Inflammatory macrophage treated with lipopolysaccharide for 4 hours (primary cell): ENCODE measurements around the gene MAN1A1.

ENCODE experiments used
- DNase-seq: peaks from one replicate; pipeline ENCODE4 v3.0.0-alpha.2; 2020

The MAN1A1 gene

GRCh38 chr6:119267126-119267905, 82.2 kb downstream of the MAN1A1 start:
- no peak for DNase-seq

- DNase-seq = no peak
Measured at GRCh38 chr6:119264854-119265397, 84.6 kb downstream of the MAN1A1 start.

DNA sequence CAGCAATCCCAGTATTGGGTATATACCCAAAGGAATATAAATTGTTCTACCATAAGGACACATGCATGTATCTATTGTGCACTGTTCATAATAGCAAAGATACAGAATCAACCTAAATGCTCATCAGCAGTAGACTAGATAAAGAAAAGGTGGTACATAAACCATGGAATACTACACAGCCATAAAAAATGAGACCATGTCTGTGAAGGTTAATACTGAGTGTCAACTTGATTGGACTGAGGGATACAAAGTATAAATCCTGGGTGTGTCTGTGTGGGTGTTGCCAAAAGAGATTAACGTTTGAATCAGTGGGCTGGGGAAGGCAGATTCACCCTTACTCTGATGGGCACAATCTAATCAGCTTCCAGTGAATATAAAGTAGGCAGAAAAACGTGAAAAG, 86.9 kb downstream of the MAN1A1 start:
- no peak for DNase-seq

DNA sequence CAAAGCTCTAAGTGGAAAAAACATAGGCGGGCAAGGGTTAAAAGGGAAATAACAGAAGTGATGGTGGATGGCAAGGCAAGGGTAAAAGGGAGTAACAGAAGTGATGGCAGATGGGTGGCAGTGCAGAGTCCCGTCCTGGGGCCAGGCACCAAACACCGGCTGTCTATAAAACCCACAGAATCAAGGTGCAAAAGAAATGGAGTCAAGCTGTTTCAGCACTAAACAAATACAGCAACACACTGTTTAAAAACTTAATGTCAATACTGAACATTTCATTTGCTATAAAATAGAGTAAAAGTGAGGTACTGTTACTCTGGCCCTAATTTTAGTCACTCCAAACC, 87.6 kb downstream of the MAN1A1 start:
- no peak for DNase-seq

DNA sequence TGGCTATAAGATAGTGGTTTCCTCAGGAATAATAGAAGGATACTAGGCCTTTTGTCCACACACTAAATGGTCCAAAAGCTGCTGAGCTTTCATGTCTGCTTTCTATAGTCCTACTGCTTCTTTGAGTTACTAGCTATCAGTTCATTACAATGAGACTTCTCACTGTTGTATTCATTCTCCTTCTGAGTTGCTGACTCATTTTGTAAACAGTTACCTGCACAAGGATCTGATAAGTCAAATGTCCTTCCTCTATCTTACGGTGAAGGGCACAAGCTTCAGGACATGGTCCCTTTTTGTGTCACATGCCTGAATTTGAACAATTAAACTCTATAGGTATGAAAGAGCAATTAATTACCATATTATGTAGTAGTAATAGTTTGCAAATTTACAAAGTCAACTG, 90.5 kb downstream of the MAN1A1 start:
- DNase-seq = no peak

DNA sequence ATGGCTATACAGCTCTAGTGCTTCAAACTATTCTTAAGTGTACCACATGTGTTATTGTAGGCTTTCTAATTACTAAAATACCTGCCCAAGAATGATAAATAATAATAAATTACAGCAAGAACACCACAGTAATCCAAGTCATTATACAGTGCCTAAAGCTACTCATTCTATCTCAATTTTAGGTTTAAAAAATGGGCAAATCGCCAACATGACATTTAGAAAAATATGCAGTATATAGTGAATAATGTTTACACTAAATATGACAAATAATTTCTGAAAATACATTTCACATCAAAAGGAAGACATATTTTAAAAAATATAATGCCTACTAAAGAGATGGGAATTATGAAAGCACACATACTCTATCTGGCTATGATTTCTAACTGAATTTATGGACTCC, 91.8 kb downstream of the MAN1A1 start:
- DNase-seq = no peak

DNA sequence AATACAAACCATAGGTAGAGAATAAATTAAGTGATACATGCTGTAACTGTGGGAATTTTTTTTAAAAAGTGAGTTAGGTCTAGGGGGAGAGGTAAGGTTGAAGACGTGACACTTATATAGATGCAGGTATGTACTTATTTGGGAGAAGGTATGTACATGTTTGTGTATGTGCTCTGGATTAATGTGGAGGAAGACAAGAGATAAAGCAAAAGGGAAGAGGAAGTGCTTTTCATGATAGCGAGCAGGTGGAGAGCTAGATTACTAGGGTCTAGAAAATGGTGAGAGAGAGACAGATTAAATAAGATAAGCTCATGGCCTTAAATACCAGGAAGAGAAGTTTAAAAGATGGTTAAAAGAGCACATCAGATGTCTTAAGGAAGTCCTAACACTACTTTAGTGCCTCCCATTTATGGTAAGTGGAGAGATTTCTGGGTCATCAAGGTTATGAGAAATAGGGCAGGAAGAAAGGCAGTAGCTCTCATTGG, 92.5 kb downstream of the MAN1A1 start:
- DNase-seq = no peak

- no peak for DNase-seq
Measured at GRCh38 chr6:119256392-119256791, 93.2 kb downstream of the MAN1A1 start.

GRCh38 chr6:119255492-119255891, 94.1 kb downstream of the MAN1A1 start:
- no peak for DNase-seq

- no peak for DNase-seq
Measured at GRCh38 chr6:119250036-119250435, 99.5 kb downstream of the MAN1A1 start.

- no peak for DNase-seq
Measured at GRCh38 chr6:119249319-119249718, 100.2 kb downstream of the MAN1A1 start.

GRCh38 chr6:119247504-119247903, 102.1 kb downstream of the MAN1A1 start:
- DNase-seq = no peak

GRCh38 chr6:119243657-119244056, 105.9 kb downstream of the MAN1A1 start:
- DNase-seq = no peak

DNA sequence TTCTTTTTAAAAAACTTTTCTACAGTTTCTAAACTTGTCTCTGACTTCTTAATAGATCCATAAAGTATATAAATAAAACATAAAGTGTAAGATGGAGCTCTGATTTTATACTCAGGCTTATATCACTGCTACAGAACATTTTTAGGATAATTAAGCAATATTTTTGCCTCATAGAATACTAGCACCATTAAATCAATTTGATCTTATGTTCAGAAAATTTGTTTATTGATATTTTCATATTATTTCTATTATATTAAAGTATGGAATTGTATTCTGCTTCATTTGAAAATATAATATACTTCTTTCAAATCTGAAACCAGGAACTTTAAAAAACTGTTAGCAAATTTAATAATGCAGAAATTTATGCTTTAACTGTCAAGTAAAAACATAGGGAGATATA, 106.5 kb downstream of the MAN1A1 start:
- DNase-seq = no peak

DNA sequence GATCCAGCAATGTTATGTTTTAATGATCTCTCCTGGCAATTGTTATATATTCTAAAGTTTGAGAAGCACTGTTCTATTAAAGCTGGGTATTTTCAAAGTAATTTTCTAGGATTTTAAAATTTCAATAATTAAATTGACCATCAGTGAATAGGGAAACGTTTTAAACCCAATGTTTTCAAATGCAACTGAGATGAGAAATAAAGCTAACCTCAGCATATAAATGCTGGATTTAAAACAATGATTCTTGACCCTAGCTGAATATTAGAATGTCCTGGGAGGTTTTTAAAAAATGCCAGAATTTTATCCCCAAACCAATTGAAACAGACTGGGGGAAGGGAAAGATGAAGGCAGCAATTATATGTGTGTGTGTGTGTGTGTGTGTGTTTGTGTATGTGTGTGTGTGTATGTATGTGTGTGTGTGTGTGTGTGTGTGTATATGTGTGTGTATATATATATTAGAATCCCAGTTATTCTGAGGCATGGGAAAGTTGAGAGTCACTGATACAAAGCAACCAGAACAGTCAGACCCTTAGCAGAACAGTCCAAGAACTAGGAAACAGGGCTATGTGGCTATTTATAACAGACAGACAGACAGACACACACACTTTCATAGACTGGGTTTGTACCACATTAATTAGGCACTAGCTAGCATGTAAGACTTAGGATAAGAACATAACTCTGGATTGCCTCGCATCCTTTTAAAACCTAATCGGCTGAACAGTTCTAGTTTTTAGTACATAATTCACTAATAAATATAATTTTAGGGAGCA, 107.8 kb downstream of the MAN1A1 start:
- DNase-seq = no peak

DNA sequence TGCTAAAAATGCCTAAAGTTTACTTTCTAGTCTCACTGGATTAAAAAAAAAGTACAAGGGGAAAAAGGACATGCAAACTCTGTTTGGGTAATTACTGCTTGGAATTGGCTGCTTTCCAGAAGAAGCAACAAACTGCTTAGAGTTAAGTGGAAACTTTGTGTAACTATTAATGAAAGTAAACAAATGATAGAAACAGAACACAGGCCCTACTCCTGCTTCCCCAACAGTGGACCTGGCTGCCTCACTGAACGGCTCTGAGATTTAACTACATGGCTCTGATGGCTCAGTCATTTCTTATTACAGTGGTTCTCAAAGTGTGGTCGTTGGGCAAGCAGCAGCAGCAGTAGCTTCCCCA, 108.5 kb downstream of the MAN1A1 start:
- DNase-seq = no peak

DNA sequence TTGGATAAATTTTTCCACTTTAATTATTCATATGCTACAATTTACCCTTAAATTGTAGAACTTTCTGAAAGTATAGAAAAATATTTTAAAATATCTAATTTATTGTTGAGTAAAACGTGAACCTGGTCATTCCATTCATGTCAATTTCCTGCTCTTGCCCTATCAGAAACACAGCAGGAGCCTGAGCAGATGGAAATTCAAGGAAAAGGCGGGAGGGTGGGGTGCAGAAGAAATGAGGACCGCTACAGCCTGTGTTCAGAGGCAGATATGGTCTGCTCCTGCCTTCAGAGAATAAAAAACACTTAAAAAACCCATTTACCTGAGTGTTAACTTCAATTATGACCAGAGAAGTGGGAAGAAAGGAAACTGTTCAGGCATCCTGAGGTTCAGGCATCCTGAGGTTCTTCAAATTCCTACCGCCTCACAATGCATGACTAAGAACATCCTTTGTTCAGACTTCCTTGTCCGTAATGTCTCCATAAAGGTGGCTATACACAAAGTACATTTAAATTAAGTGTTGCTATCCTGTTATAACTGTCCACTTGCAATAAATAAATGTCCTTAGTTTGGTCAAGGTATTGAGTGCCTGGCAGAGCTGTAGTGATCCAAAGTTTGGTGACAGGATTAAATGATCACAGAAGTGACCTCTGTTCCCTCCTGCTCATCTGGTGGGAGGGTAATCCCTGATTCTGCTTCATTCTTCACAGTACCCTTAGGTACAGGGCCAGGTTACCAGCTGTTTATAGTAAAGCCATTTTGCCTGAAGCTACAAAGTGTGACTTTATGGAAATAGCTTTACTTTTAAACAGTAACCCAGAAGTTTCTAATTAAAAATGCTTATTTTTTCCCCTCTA, 109.1 kb downstream of the MAN1A1 start:
- no peak for DNase-seq

- DNase-seq = no peak
Measured at GRCh38 chr6:119237177-119237715, 112.3 kb downstream of the MAN1A1 start.

- DNase-seq = no peak
Measured at GRCh38 chr6:119234941-119235340, 114.6 kb downstream of the MAN1A1 start.

- no peak for DNase-seq
Measured at GRCh38 chr6:119234457-119234856, 115.1 kb downstream of the MAN1A1 start.

DNA sequence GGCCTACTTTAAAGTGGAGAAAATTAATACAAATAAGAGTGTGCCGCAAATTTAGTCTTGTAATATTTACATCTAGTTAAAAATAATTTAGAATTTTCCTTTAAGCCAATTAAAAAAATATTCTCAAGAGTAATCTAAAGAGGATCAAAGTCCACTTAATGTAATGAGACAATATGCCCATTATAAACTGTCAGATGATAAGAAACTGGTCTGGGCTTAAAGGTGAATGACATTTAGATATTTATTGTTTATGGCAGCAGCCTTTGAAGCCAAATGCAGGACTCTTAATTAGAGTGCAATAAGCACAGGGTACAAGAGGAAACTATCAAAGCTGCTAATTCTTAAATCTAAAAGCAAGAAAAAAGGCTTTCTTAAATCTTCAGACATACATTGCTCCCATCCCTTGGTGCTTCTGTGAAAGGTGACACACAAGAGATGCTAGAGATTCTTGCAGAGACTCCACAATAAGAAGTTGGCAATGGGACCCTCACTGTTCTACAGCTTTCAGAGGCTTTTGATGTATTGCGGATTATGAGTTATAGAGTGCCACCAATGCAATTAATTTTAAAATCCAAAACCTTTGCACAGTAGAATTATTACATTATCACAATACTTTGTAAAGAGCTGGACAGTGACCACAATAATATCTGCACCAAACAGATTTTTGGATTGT, 116.1 kb downstream of the MAN1A1 start:
- DNase-seq = no peak

GRCh38 chr6:119231394-119231793, 118.2 kb downstream of the MAN1A1 start:
- no peak for DNase-seq
